Lung microvascular endothelial cell (primary cell): ENCODE data around the gene PSMB3. TPM values are rescaled to one million over a fixed set of nuclear protein-coding genes. Genes with fewer than 3 reads are reported as not detected.
A peak's percentile ranks its signal among the peaks of the same experiment; 100 is the strongest.

Source experiments
- DNase-seq, 2 donors: peaks; one replicate each; pipeline versions ENCODE4 v3.0.0 to v3.0.0-alpha.2; 2010; ENCODE audit warnings: low read depth in 2 of 2
- total RNA-seq: library from RNA; depleted of rRNA; stranded (reverse); fragments of >200 nt; gene quantifications from 2 replicates; pipeline ENCODE4 v1.2.1, GENCODE V29; 2014

The PSMB3 gene
- total RNA-seq, 1 donor from 2014 or later: 354 TPM

DNA sequence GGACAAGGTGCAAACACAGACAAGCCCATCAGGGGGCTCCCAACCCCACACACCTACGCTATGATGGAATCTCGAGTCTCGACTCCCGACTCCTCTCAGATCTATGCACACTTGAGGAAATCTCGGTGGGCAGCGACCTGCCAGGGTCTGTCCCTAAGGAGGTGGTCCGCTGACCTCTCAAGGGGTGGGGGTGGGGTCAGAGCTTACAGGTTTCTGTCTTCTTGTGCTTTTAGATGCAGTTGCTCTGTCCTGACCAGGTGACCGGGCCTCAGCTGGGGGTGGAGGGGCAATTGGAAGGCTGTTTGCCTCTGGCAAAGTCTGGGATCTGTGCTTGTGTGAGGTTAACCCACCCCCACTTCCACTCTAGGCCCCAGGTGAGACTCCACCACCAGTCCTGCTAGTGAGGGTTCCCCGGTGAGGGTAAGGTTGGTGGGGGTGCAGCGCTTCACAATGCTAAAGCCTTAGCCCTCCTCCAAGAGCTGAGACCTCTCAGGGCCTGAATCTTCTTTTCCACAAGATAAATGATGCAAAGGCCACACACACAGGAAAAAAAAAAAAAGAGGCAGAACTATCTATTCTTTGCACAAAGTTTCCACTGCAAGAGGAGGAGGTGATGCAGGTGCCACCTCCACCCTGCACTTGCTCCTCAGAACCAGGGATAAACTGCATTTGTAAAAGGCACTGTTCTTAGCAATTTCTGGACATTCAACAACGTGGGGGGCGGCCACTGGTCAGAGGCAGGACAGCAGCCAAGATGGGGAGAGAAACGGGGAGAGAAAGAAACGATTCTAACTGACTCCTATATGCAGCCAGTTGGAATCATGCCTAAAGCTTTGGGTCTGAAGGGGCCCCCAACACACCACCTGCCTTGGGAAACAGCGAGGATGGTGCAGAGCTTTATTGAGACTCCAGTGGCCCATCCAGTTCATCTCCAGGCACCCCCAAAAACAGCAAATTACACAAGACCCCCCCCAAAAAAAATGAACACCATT lies 18.3 kb upstream of the PSMB3 start:
- peak in 1 of 2 donors; percentile 47 for DNase-seq

DNA sequence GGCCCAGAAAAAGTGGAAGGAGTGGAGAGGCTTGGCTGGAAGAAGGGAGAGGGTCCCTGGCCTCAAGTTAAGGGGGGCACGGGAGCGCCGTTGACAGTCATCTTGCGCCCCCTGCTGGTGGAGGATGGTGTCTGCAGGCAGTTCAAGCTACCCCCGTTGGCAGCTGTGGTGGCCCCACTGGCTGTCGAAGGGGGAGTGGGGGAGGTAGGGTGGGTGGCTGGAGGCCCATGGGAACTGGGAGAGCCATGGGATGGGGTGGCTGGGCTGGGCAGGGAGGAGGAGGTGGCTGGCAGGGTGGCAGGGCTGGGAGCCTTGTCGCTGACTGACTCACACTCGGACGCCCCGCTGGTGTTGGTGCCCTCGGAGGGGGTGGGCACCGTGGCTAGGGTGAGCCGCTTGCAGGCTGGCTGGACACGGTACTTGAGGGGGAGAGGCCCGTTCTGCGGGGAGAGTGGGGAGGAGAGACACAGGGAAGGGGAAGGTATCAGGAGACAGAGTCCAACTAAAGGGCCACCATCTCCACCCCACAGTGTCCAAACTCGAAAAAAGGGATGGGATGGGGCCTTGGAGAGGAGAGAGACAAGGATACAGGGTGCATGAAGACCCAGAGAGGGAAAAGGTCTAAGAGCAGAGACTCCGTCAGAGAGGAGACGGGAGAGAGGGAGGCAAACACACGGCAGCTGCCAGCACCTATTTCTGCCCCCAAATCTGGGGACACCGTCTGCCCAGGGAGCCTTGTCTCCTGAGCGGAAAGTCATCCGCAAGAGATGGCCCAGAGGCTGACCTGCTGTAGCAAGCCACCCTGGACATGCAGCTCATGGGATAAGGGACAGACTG lies 17.2 kb upstream of the PSMB3 start:
- DNase-seq: peak; percentile 28 to 57

DNA sequence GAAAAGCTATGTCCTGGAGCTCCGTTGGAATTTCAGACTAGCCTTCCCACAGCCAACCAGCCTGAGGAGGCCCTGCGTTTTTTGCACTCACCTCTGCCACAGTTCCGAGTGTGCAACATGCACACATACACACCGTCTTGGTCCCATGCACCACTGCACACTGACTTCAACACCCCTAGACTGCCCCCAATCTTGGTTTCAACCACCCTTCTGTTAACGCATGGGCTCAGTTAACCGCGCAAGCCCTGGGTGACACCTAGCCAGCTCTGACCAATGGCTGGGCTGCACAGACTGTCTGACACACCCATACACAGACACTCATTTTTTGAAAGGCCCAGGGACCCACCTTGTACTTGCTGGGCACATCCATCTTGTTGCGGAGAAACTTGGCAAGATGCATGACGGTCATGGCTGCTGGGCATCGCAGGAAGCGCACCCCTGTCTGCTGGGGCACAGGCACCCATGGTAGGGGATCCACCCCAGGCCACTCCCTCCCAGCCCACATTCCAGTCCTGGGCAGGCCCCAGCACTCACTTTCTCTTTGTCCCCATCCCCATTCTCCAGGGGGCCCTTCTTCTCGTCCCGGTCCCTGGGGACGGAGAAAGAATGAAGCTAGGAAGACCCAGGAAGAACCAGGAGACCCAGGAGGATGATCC lies 14.4 kb upstream of the PSMB3 start:
- no peak for DNase-seq

DNA sequence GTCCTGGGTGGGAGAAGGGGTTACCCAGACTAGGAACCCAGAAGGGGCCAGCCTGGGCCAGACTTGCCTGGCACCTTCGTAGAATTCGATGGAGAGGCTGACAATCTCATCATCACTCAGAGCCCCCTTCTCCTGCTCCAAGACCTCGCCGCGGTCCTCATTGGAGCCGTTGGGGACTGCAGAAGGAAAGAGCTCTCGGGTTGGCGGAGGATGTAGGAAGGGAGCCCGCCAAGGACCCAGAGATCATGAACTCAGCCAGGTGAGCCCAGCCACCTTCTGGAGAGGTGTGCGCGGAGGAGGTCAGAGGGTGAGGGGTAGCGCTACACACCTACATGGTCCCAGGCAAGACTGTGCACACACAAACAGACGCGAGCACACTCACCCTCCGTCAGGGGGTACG lies 13.9 kb upstream of the PSMB3 start:
- DNase-seq: no peak

DNA sequence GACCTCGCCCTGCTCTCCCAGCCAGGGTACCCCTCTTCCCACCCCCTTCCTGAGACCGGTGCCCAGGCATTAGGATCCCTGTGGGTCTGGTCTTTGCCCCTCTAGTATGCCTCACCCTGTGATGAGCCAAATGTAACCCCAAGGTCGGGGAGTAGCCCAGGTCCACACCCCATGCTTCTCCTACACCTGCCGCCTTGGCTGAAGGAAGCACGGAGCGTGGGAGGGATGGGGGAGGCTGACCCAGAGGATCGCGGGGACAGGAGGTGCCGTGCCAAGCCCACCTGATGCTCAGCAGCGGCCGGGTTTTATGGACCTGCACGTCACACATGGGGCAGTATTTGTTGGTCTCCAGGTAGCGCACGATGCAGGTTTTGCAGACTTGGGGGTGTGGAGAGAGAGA lies 13.2 kb upstream of the PSMB3 start:
- DNase-seq: no peak

DNA sequence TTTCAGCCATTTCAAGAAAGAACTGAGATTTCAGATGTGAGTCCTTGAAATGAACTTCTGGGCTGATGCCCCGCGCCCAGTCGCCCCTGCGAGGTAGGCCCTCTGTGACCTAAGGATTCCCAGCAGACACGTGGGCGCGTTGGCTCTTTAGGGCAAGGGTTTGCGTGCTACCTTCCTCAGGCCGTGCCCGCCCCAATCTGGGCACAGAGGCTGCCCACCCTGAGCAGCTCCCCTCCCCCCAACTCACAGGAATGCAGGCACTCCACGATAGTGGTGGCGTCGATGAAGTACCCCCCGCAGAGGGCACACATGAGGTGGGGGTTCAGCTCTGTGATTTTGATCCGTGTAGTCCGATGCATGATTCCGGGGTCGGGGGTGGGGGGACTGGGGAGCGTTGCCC lies 12.5 kb upstream of the PSMB3 start:
- no peak for DNase-seq

DNA sequence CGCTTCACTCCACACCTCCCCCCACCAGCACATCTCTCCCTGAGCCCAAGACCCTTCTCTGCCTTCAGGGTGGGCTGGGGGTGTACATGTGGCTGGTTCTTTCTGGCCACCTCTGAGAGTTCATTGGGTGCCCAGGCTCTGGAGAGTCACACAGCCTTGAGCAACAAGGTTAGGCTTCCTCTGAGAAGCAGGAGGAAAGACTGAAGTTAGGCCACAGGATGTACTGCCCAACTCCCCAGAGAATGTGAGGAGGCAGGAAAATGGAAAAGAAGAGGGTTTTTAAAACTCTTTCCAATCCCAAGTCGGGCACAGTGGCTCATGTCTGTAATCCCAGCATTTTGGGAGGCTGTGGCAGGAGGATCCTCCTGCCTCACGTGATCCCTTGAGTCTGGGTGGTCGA lies 11.7 kb upstream of the PSMB3 start:
- no peak for DNase-seq

DNA sequence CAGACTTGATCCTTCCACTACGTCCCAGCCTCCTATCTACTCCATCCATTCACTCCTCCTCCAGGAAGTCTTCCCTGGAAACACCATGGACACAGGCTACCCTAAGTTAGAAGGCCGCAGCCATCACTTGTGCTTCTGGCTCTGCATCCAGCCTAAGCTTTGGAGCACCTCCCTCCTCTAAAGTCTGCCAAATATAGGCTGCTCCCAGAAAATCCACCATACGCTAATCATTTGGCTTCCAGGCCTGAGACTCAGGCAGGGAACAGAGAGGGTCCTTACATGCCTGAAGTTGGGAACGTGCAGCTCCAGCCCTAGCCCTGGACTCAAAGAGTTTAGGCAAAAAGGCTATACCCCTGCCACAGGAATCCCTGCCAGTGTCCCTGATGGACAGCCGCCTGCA lies 11.1 kb upstream of the PSMB3 start:
- no peak for DNase-seq

DNA sequence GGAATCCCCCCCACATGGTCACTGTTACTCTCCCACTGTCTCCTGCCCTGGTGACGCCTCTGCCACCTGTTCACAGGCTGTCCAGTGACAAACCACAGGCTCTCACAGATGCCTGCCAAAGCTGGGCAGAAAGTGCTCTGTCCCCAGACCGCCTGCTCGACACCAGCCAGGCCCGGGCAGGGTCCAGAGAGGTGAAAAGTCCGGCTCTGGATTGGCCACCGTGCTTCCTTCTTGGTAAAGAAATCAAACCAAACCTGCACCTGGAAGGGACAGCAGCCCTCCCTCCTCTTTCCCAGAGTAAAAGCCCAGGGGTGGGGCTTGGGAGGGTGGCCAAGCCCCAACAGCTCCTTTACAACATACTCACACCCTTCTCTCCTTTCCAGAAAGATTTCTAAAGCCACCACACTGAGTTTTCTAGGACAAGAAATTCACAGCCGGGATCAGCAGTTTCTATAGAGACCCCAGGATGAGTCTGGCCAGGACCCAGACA lies 10.6 kb upstream of the PSMB3 start:
- no peak for DNase-seq

DNA sequence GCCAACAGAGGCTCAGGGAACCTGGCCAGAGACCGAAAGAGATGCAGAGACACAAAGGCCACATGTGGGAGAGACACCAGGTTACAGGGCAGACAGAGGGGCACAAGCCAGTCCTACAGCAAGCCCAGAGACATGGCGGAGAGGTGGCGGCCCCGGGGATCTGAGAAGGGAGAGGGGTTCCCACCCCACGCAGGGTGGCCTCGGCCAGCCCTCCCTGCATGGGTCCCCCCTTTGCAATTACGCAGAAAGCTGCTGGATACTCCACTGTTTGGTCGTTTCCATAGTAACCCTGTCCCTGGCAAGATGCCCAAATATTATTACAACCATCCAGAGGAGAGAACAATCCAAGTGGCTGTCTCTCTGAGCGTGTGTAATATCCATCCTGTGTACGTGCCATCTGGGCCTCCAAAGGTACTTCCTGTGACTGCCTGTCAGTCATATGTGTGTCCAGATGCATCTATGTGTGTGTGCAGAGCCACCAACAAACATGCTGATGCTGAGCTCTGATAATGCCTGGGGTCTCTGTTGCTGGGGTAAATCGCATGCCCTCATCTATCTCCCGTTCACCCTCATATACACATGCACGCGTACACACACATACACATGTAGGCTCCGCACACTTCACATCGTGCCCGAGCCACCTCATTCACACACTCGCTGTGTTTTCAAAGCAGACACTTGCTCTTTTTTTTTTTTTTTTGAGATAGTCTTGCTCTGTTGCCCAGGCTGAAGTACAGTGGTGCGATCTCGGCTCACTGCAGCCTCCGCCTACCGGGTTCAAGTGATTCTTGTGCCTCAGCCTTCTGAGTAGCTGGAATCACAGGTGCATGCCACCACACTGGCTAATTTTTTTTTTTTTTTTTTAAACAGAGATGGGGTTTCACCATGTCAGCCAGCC lies 9.9 kb upstream of the PSMB3 start:
- peak; percentile 96 for DNase-seq

DNA sequence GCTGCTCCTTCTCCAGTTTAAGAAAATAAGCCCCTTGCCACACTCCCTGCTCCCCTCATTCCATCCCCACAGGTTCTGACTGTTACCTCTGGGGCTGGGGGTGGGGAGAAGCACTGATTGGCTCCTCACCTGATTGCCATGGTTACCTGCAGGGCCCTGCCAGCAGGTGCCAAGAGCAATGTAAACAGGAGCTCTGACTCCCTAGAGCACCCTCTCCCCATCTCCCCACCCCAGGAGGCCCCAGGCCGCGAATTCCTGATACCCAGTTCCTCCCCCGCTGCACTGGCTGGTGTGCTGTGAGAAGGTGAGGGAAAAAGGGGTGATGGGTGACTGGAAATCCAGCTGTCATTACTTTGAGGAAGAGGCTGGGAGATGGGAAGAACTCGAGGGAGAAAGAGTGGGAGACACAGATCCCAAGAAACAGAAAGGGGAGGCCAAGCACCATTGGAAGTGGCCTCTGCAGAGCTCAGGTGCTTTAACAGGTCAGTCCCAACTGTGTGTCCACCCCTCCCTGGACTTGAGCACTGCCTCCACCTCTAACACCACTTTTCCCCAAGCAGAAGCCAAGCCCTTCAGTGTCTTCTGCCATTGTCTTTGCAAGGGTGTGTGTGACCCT lies 8.9 kb upstream of the PSMB3 start:
- no peak for DNase-seq

DNA sequence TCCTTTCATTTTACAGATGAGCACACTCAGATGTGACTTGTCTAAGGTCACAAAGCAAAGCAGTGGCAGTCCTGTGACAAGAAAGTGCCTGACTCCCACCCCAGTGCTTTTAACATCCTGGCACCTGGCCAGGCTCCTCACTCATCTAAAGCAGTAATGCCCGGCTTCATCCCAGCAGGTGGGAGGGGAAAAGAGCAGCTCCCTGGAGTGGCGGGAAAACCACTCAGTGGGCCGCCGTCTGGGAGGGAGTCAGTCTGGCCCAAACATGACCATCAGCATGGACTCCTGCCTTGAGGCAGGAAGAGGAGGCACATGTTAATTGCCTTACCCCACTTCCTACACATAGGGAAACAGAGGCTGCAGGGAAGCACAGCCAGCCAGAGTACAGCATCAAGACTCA lies 7.0 kb upstream of the PSMB3 start:
- peak in 1 of 2 donors; percentile 31 for DNase-seq

DNA sequence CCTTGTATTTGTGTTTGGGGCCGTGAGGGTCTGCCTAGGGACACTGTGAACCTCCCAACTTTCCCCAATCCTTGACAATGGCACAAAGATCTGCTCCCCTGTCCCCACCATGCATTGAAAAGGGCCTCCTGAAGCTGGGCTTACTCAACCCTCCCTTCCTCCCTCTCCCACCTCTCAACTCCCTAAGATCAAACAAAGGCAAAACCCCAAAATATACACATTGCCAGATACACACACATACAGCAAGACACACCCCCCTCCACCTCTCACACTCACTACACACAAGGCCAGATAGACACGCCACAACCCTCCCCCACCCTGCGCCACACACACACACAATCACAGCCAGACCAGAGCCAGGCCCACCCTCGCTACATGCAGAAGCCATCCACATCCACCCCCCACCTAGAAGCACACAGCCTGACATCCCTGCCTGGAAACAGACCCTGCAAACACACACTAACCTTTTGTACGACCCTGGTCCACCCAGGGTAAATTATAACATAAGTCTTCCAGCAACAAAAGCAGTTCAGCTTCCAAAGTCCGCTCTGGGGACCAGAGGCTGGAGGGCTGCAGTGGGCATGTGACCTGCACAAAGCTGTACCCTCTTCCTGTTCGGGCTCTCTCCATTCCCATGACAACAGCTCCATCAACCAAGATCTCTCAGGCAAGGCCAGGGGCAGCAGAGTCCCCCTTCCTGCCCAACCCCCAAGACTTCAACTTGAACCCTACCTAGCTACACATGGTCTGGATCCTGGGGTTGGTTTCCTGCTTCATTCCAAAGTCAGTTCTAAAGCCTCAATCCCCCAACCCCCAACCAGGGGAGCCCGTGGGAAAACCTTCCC lies 6.3 kb upstream of the PSMB3 start:
- peak in 1 of 2 donors; percentile 22 for DNase-seq

DNA sequence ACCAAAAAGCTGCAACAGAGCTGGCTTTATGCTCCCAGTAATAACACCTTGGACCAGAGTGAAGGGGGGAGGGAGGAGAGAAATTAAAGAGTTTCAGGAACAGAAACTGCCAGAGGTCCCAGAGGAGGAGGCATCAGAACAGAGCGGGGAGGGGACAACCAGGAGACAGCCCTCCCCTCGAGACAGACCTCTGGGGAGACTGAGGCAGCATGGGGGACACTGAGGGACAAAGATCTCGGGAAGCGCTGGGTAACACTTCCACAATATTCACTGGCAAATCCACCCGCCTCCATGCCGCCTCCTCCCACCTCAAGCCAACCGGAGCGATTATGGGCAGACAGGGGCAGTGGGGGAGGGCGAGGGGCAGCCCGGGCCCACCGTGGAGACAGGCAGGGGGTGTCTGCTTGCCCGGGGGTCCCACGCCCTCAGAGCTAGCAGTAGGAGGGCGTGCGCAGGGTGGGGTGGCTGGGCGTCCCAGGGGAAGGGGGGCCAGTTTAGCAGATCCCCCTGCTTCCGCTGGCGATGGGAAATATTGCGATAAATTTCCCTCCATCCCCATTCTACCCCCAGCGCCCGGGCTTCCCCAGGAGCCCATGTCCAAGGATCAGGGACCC lies 5.6 kb upstream of the PSMB3 start:
- DNase-seq: no peak

DNA sequence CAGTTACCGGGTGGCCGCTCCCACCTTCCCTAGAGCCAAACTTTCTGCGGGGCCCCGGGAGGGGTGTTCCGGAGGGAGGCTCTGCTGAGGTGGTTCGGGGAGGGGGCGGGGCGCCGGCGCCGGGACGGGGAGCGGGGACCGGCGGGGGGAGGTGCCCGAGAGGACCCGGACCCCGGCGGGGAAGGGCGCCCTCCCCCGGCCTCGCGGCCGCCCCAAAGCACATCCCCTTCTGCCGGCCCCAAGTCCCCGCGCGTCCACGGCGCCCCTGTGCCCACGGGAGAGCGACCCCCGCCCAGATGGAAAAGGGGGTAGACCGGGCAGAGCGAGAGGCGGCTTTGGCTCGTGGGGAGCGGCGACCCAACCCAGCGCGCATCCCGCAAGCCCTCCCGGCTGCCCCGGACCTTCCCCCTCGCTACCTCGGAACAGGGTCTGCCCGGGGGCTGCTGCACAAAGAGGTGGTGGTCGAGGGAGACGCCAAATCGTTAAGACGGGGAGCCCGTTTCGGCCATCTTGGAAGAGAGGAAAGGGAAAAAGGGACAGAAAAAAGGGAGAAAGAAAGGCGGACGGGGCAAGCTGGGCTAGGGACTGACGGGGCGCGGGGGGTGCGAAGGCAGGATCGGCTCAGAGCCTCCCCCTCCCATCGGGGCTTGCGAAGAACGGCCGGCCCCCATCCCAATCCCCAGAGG lies 4.9 kb upstream of the PSMB3 start:
- DNase-seq: peak in 1 of 2 donors; percentile 31

DNA sequence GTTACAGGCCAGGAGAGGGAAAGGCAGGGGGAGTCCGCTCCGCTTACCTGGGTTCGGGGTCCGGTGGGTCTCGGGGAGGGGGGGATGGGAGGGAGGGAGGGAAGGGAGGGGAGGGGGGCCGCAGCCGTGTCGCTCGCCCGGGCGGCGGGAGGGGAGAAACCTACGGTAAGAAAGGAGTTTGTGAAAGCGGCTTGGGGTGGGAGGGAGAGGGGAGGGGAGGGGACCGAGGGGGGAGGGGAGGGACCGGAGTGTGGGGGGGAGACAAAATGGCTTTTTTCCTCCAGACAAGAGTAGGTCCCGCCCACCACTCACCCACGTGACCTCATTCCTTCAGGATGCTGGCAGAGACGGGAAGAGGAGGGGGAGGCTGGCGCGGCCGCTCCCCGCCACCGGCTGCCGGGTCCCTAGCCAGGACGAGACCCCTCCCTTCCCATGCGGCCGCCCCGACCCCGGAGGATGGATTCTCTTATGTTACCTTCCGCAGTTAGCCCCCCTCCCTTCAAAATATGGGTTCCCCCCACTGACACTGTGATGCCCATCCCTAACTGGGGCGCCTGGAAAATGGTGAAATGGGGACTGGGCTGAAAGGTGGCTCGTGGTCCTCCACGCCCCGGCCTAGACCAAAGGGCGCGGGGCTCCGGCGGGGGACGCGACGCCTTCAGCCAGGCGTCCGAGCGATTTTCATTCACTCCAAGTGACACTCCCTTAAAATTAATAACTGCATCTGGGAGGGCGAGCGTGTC lies 4.2 kb upstream of the PSMB3 start, which contains the start of gene PCGF2:
Gene PCGF2 (minus strand): TSS at position 188 of the 743 bp plus-strand sequence. CDS start 7,934 bp downstream, outside the sequence.
- peak; percentile 59 to 89 for DNase-seq

DNA sequence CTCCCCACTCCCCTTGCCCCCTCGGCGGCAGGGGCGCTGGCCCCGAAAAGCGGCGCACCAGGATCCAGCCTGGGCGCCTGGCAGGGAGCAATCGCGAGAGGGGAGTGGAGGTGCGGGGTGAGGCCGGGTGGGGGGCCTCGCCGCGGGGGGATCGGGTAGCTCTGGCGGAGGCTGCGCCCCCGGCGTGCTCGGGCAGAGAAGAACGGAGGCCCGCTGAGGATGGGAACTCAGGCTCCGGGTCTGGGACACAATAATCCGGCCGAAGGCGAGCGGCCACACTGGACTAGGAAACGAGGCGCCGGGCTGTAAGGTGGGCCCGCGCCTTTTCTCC lies 3.7 kb upstream of the PSMB3 start:
- DNase-seq: peak in 1 of 2 donors; percentile 18
